Inflammatory macrophage (primary cell): Measurements from ENCODE around the gene NCK2.

ENCODE experiments used
- DNase-seq, 2 donors: peaks; one replicate each; pipeline ENCODE4 v3.0.0-alpha.2; 2020 to 2022

NCK2 gene

GRCh38 chr2:105929516-105929915 lies 184.8 kb downstream of the NCK2 start:
- DNase-seq: no peak

- DNase-seq: no peak
These were observed 187.9 kb downstream of the NCK2 start for GRCh38 chr2:105932582-105932981.

- DNase-seq: no peak
These were observed 189.2 kb downstream of the NCK2 start for GRCh38 chr2:105933906-105934305.

GRCh38 chr2:105934467-105934866 lies 189.8 kb downstream of the NCK2 start:
- DNase-seq: no peak

GRCh38 chr2:105935063-105935462 lies 190.4 kb downstream of the NCK2 start:
- no peak for DNase-seq

GRCh38 chr2:105936954-105937353 lies 192.2 kb downstream of the NCK2 start:
- DNase-seq: no peak

GRCh38 chr2:105937498-105938097 lies 192.9 kb downstream of the NCK2 start:
- no peak for DNase-seq
